Cardiac muscle cell (in vitro differentiated cells and primary cell): ENCODE results near the gene TLX2. TPM values are rescaled to one million over a fixed set of nuclear protein-coding genes. Genes with fewer than 3 reads are reported as not detected.
A peak's percentile ranks its signal among the peaks of the same experiment; 100 is the strongest.

Source experiments
- DNase-seq, 2 donors: peaks; one replicate each; pipeline versions ENCODE4 v3.0.0 to v3.0.0-alpha.2; 2010 to 2017; ENCODE audit warnings: low read depth in 1 of 2, low spot score in 1 of 2
- H3K27ac ChIP-seq: fragments of 200-600 bp; sonication (generic); 2 replicates; pipeline ENCODE4 v1.5.1; 2016
- H3K27me3 ChIP-seq: fragments of 200-600 bp; sonication (generic); 2 replicates; pipeline ENCODE4 v1.6.0; 2016; ENCODE audit warnings: control low read depth
- H3K36me3 ChIP-seq: fragments of 200-600 bp; sonication (generic); 2 replicates; pipeline ENCODE4 v1.5.1; 2016; ENCODE audit warnings: control low read depth
- H3K4me1 ChIP-seq: fragments of 200-600 bp; sonication (generic); 2 replicates; pipeline ENCODE4 v1.8.1; 2017; ENCODE audit warnings: low read depth, mild to moderate bottlenecking, mixed run types
- H3K4me3 ChIP-seq: fragments of 200-600 bp; sonication (generic); 2 replicates; pipeline ENCODE4 v1.5.1; 2016; ENCODE audit warnings: mild to moderate bottlenecking
- H3K9me3 ChIP-seq: fragments of 200-600 bp; sonication (generic); 2 replicates; pipeline ENCODE4 v1.5.1; 2017; ENCODE audit warnings: low read depth, mild to moderate bottlenecking, control low read depth
- CTCF ChIP-seq: IDR thresholded peaks from 2 replicates; pipeline ENCODE4 v1.5.1; 2012; ENCODE audit warnings: low read depth, mild to moderate bottlenecking, low read length
- polyA plus RNA-seq: library from polyadenylated mRNA; unstranded; fragments of >200 nt; fragmentation: Nextera tagmentation; extraction: Ambion mirVana; gene quantifications from 2 replicates; pipeline ENCODE4 v1.2.1, GENCODE V29; 2016
- total RNA-seq: library from RNA; depleted of rRNA; stranded (reverse); fragments of >200 nt; gene quantifications from 2 replicates; pipeline ENCODE4 v1.2.3, GENCODE V29; 2016

The TLX2 gene
- total and polyA plus RNA-seq, 2 experiments from 2014 or later, result 0.06 TPM; not detected in 1

- no peak for DNase-seq
- H3K4me1 ChIP-seq, result no peaks in the 10 kb centered on the region
- no peak for TF ChIP-seq CTCF
- H3K27ac ChIP-seq, result no peak overlapping the region
- H3K27me3 ChIP-seq, result no peaks in the 10 kb centered on the region
- H3K4me3 ChIP-seq, result no peak overlapping the region
- H3K9me3 ChIP-seq, result no peaks in the 10 kb centered on the region
- no peaks in the 10 kb centered on the region for H3K36me3 ChIP-seq
These were observed 26.0 kb downstream of the TLX2 start for GRCh38 chr2:74540291-74540690.

- no peak for TF ChIP-seq CTCF
- Histone ChIP-seq H3K27me3 (peaks cover 4% of the 10 kb centered on the region), H3K9me3 (no peaks in the 10 kb centered on the region), H3K27ac (no peak overlapping the region), H3K36me3 (no peaks in the 10 kb centered on the region), H3K4me3 (no peak overlapping the region), H3K4me1 (no peaks in the 10 kb centered on the region)
- no peak for DNase-seq
These were observed 28.7 kb downstream of the TLX2 start for GRCh38 chr2:74542978-74543377.

- Histone ChIP-seq H3K27me3 (peaks cover 11% of the 10 kb centered on the region), H3K27ac (no peak overlapping the region), H3K4me3 (no peak overlapping the region), H3K4me1 (no peaks in the 10 kb centered on the region), H3K36me3 (no peaks in the 10 kb centered on the region), H3K9me3 (no peaks in the 10 kb centered on the region)
- DNase-seq, result no peak
- TF ChIP-seq CTCF, result no peak
These were observed 30.4 kb downstream of the TLX2 start for GRCh38 chr2:74544634-74545033.

DNA sequence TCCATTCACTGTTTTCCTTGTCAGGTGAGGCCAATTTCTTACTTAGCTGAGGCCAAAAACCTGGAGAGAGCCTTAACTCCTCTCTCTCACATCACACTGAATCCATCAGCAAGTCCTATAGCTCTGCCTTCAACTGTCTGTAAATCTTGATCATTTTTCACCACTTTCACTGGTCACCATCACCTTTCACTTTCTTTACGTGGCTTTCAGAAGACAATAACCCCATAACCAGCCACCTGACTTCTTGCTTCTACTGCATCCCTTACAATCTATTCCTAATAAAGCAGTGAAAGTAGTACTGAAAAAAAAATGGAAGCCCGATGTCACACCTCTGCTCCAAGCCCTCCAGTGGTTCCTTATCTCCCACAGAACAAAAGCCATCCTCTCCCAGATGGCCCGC lies 31.8 kb downstream of the TLX2 start:
- no peak for DNase-seq
- H3K36me3 ChIP-seq, result no peaks in the 10 kb centered on the region
- no peaks in the 10 kb centered on the region for H3K4me1 ChIP-seq
- H3K4me3 ChIP-seq, result no peak overlapping the region
- peaks cover 23% of the 10 kb centered on the region for H3K27me3 ChIP-seq
- H3K9me3 ChIP-seq, result no peaks in the 10 kb centered on the region
- TF ChIP-seq CTCF, result no peak
- no peak overlapping the region for H3K27ac ChIP-seq

GRCh38 chr2:74548285-74548899 lies 34.1 kb downstream of the TLX2 start:
- no peak overlapping the region for H3K27ac ChIP-seq
- peaks cover 8% of the 10 kb centered on the region for H3K4me1 ChIP-seq
- no peaks in the 10 kb centered on the region for H3K9me3 ChIP-seq
- H3K4me3 ChIP-seq, result peak overlapping the region; percentile 44
- H3K36me3 ChIP-seq, result no peaks in the 10 kb centered on the region
- DNase-seq, result peak in 1 of 2 donors; percentile 25
- H3K27me3 ChIP-seq, result peaks cover 24% of the 10 kb centered on the region
- TF ChIP-seq CTCF, result no peak
